GM12892 (cell line): ENCODE data around the gene FGF16.
"Not testable (repeated sequence)": the region's sequence is repeated elsewhere in the genome, so short reads cannot be mapped to it uniquely, and the experiment has no call there.

ENCODE experiments used
- DNase-seq: peaks from one replicate; pipeline ENCODE4 v3.0.0; 2011; ENCODE audit not compliant: insufficient read length
- FAIRE-seq: peaks from 2 replicates; lab custom pipeline; 2011; peaks lifted over from hg19 to GRCh38; lab: Jason Lieb, UNC
- POLR2A ChIP-seq: IDR thresholded peaks from 2 replicates; pipeline ENCODE4 v1.6.1; 2011; ENCODE audit warnings: low read depth, low read length, control low read depth
- POLR2AphosphoS5 ChIP-seq: IDR thresholded peaks from 2 replicates; pipeline ENCODE4 v1.6.1; 2011; ENCODE audit warnings: low read depth, low read length, control low read depth
- TAF1 ChIP-seq: IDR thresholded peaks from 2 replicates; pipeline ENCODE4 v1.6.1; 2011; ENCODE audit warnings: low read depth, mild to moderate bottlenecking, control low read depth, low read length, borderline replicate concordance

FGF16 gene

DNA sequence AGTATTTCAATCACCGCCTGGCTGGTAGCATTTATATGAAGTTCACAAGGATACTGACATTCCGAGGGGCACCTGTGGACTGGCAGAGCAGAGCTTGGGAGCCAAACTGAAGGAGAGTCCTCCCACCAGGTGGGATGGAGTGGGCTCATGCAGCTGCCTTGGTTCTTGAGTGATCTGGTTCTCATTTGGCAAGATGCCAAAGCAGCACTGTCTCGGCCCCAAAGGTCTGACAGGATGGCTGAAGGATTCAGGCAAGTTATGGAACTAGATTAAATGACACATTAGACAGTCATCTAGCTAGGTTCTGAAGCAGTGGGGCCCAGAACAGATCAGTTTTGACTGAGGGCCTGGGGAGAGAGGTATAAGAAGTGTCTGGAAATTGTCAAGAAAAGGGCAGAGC is 3.2 kb downstream of the FGF16 start:
- no peak for DNase-seq
- TF ChIP-seq POLR2AphosphoS5 (no peak), POLR2A (no peak)
- no peak for FAIRE-seq

DNA sequence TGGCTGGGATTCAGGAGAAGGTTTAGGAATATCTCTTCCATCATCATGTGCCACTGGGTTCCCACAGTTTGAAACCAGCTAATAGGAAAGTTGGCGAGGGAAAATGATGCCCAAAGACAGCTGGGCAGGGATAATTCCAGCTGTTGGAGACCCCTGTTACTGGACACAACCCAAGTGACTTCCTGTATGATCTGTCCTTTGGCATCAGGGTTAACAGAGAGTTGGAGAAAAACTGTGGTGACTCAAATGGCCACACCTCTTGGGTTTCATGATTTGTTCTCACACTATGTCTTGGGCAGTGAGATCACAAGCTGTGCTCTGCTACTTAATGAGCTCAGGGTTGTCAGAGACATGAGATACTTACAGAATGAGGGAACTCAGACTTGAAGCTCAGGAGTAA is 3.8 kb downstream of the FGF16 start:
- DNase-seq (no peak), FAIRE-seq (no peak)

DNA sequence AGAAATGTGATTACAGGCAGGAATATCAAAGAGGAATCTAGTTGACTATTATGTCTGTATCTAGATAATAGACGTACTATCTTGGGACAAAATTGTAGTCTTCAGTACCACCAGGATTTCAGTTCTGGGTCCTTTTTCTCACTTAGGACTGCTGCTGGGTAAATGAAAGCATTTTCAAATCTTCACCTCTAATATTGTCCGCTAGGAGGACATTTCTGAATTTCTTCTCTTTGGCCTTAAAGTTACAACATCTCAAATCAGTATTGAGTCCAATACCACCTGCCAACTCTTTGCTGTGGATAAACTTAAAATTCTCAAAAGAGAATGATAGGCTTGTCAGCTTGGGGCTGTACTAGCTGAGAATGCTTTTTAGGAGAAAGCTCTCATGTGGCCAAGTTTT is 6.0 kb downstream of the FGF16 start:
- DNase-seq (no peak), FAIRE-seq (no peak)
- no peak for TF ChIP-seq POLR2AphosphoS5
- no peak for TF ChIP-seq TAF1
- no peak for TF ChIP-seq POLR2A

More for the DNA sequence above, 3.8 kb downstream of the FGF16 start:
- TF ChIP-seq POLR2AphosphoS5 (no peak), POLR2A (no peak), TAF1 (no peak)

DNA sequence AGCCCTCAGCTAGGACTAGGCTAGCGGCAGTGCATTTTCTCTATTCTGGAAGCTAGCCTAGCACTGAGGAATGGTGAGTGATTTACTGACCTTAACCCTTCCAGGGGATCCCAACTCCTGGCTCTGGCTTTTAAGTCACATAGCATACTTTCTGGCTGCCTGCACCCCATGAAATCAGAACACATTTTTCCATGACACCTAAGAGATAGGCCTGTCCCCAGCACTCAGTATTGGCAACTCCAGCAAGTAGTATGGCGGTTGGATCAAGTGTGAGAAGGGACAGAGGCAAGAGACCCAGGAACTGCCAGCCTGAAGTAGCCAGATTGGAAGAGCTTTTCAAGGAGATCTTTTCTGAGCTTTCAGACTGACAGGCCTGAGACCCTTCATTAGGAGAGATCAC is 8.2 kb downstream of the FGF16 start:
- no peak for DNase-seq
- TF ChIP-seq POLR2AphosphoS5 (no peak), TAF1 (no peak), POLR2A (no peak)
- no peak for FAIRE-seq

DNA sequence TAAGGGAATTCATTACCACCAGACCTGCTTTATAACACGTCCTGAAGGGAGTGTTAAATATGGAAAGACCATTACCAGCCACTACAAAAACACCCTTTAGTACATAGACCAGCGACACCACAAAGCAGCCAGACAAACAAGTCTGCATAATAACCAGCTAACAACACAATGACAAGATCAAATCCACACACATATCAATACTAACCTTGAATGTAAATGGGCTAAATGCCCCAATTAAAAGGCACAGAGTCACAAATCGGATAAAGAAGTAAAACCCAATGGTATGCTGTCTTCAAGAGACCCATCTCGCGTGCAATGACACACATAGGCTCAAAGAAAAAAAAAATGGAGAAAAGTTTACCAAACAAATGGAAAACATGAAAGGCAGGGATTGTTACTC is 36.9 kb downstream of the FGF16 start:
- TF ChIP-seq POLR2AphosphoS5 = no peak
- TF ChIP-seq TAF1 = no peak
- FAIRE-seq (no peak), DNase-seq (no peak)

DNA sequence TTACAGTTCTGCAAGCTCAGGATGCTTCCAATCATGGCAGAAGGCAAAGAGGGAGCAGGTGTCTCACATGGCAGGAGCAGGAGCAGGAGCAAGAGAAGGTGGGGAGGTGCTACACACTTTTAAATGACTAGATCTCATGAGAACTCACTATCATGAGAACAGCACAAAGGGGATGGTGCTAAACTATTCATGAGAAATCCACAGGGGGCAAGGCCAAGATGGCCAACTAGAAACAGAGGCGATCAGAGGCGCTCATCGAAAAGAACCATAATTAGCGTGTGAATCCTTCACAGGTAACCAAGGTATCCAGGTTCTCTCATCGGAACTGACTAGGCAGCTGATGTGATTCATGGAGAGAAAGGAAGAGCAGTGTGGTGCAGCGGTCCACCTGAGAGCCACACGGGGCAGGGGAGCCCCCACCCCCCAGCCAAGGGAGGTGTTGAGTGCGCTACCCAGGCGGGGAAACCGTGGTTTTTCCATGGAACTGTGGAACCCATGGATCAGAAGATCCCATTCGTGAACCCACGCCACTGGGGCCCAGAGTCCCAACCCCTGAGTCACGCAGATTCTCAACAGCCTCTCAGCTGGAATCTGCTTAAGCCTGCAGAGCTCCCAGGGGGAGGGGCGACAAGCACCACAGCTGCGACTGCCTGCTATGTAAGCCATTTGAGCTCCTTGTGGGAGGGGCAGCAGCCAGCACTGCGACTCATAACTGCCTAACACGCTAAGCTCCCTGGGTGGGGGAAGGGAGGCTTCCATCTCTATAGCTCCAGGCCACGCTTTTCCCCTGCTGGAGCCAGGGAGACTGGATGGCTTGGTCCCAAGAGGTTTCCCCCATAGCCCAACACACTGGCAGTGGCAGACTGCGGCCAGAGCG is 46.7 kb downstream of the FGF16 start:
- no peak for DNase-seq
- FAIRE-seq = no peak

DNA sequence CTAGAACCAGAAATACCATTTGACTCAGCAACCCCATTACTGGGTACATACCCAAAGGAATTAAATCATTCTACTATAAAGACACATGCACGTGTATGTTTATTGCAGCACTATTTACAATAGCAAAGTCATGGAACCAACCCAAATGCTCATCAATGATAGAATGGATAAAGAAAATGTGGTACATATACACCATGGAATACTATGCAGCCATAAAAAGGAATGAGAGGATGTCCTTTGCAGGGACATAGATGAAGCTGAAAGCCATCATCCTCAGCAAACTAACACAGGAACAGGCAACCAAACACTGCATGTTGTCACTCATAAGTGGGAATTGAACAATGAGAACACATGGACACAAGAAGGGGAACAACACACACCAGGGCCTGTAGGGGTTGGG is 53.0 kb downstream of the FGF16 start:
- FAIRE-seq, DNase-seq: not testable (repeated sequence)

More for the DNA sequence above, 46.7 kb downstream of the FGF16 start:
- no peak for TF ChIP-seq TAF1
- no peak for TF ChIP-seq POLR2A
- no peak for TF ChIP-seq POLR2AphosphoS5

DNA sequence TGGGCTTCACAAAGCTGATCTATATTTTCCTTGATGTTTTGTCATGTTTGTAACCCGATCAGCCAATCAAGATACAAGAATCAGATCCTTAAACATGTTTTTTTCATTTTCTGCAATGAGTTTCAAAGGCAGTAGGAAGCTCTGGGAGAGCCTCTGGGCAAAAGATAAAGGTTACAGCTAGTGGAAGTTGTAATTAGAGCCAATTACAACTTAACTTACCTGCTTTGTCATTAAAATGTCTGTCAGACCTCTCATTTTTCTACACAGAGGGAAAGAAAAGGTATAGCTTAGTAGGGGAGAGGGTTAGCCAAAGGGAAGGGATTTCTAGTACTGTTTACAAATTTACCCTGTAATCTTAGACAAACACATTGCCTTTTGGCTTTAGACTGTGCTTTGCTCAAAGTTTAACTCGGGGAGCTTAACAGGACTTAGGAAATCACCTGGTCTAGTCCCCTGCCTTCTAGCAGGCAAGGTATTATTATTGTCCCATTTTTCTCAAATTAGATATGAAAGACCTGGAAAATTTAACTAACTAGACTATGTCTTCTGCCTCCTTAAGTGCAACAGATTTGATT is 55.8 kb downstream of the FGF16 start:
- FAIRE-seq = no peak
- DNase-seq = no peak
- no peak for TF ChIP-seq TAF1
- no peak for TF ChIP-seq POLR2A
- TF ChIP-seq POLR2AphosphoS5 = no peak

DNA sequence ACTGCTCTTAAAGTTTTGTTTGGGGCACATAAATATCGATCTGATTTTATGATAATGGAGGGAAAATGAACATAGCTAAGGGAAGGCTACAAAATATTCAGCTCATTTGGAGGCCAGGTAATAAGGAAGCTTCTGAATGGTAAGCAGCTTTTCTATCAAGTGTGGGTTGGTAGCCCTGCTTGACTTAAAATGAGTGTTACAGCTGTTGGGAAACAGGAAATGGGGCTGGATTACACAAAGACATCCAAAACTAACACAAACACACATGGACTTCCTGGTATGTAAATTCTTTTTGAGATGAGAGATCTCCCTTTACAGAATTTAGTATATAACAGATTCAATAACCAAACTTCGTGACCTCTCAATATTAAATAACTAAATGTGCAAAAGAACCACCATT is 58.0 kb downstream of the FGF16 start:
- no peak for DNase-seq
- TF ChIP-seq POLR2AphosphoS5 = no peak
- TF ChIP-seq TAF1 = no peak
- TF ChIP-seq POLR2A = no peak
- FAIRE-seq = no peak
